GM18867 (cell line): Measurements from ENCODE around the gene PARP6.
"Not testable (repeated sequence)": the region's sequence is repeated elsewhere in the genome, so short reads cannot be mapped to it uniquely, and the experiment has no call there.

Source experiments
- ATAC-seq: cut with Tn5 transposase; IDR thresholded peaks from one replicate; pipeline ENCODE4 v1.9.1; 2021; ENCODE audit warnings: mild to moderate bottlenecking, moderate library complexity; ENCODE audit not compliant: unreplicated experiment

PARP6 gene

DNA sequence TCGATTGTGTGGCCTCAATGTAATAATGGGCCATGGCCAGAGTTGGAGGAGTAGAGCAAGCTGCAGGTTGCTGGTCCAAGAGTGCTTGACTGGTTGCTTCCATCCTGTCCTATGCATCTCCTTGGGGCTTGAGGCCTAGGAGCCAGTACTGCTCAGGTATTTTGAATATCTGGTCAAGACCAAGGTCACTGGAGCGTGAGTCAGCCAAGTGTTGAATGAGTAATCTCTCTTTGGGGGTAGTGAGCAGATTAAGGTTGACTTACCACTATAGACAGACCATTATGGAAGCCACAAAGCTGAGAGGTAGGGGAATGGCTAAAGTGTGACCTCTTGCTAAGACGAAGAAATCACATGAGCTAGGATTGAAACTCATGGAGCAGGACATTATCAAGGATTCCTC is 9.4 kb upstream of the PARP6 start:
- ATAC-seq: no peak

DNA sequence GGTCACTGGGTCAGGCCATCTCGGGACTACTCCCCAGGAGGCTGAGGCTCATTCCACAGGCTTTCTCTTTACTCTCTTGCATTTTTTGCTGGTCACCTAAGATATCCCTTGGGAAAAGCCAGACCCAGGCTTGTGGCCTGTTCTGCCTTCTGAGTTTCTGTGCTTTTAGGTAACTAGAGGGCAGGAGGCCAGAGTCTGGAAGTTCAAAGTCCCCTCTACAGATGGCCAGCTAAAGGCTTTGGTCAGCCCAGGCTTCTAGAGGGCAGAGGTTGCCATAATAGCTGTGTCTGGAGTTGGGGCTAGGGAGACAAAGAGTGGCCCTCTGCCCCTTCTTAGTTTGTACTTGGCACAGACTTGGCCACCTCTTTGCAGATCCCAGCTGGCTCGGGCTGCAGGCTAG is 8.4 kb upstream of the PARP6 start:
- ATAC-seq: no peak

DNA sequence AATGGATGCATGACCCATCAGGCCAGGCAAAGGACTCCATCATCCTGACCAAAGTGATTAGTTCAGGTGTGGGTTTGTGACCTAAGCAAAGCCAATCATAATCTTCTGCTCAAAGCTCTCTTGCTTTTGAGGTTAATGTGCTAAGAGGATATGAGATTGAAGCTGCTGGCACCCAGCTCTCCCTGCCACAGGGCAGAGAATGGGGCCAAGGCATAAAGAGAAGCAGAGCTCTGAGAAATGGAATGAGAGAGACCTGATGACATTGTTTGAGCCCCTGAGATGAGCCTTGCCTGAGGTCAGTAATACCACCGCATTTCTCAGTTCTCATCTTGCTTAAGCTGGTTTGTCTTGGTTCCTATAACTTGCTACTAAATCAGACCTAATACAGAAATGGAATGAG is 6.4 kb upstream of the PARP6 start:
- ATAC-seq: no peak

DNA sequence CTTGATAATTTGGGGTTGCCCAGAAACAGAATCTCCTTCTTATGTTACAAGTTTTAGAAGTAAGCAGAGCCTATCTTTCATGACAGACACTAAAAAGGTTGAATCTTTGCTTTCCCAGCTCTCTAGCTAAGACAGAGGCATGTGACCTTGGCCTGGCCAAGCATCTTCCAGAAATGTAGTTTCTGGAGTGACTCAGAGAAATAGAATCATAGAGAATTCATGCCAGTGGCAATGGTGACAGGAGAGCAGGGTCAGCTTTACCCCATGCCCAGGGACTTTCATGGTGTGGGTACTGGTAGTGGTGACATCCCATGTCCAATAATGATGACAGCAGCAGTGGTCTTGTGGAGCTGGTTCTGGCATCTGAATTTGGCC is 4.0 kb upstream of the PARP6 start:
- no peak for ATAC-seq

DNA sequence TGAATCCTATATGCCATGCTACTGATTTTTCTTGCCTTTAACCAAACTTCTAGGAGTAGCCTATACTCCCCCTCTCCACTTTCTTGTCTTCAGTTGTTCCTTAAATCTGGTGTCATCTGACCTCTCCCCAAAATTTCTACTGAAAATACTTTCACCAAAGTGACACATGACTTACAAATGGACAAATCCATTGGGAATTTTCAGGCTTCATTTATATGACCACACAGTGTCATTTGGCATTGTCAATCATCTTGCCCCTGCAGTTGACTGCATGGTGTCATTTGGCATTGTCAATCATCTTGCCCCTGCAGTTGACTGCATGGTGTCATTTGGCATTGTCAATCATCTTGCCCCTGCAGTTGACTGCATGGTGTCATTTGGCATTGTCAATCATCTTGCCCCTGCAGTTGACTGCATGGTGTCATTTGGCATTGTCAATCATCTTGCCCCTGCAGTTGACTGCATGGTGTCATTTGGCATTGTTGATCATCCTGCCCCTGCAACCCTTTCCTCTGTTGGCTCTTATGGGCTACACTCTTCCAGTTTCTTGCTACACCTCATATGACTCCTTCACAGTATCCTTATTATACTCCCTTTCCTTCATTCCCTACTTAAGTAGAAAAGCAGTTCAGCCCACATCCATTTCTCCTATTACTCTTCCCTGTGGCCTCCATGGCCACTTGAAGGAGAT is 3.4 kb upstream of the PARP6 start:
- not testable (repeated sequence) for ATAC-seq

DNA sequence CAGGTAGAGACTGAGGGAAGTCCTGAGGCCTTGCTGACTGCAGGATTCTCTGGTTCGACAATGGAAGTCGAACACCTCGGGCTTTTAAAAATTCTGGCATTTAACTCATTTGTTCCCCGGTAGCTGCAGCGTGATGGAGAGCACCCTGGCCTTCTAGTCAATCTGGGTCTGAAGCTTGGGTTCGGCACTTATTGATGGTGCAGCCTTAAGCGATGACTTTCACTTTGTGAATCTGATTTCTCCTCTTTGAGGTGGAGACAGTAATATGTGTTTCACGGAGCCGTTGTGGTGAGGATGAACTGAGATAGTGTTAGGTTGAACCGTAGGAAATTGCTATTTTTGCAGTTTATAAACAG is 621 bp upstream of the PARP6 start:
- ATAC-seq: no peak

DNA sequence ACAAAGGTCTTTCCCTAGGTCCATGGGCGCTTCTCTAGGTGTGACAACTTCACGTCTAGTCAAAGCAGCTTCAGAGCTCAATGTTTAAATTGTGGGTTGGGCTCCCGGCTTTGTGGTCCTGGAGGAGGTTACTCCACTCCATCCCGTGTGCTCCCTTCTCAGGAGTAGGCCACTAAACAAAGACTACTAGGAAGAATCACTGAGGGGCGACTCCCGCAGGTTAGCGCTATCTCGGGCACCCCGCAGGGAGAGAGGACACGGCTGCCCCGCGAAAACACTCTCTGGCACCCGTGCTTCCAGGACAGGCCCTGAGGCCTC is 500 bp downstream of the PARP6 start:
- ATAC-seq: no peak

DNA sequence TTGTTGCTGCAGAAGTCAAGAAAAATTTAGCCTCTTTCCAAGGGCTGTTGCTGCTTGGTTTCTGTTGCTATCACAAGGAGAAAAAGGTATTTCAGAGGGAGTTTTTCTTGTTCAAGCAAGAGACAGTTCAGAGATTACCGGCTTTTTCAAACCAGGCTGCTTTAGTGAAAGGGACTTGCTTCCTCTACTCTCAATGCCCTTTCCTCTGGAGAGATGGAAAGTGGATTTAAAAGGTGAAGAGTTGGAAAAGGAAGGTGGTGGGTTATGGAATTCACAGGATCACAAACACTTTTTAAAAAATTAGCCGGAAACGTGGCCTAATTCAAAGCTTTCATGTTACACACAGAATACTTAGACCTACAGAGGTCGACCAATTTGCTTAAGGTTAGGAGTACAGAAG is 1.1 kb downstream of the PARP6 start:
- ATAC-seq: no peak

DNA sequence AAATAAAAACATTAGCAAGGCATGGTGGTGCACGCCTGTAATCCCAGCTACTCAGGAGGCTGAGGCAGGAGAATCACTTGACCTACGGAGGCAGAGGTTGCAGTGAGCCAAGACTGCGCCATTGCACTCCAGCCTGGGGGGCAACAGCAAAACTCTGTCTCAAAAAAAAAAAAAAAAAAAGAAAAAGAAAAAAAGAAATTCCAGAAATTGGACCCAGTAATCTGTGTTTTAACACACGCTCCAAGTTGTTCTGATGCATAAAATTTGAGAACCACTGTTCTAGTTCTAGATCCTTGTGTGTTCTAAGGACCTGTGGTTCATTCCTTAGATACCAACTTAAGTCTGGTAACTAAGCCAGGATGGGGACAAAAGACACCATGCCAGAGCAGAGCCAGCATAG is 2.6 kb downstream of the PARP6 start:
- ATAC-seq: no peak

DNA sequence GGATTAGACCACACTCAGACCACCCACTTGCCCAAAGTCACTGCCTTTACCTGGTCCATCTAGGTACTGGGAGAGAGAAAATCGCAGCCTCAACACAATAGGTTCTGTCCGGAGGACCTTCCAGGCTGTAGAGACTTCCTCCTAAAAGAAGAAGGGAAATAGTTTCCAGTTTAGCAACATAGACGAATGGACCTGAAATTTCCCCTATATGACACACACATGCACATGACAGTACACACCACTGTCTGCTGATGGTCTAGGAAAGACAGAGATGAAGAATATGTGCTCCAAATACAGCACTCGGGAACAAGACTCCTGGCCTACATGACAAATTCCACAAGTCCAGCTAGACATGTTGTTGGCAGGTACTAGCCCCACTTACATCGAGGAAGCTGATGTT is 7.3 kb downstream of the PARP6 start:
- no peak for ATAC-seq

DNA sequence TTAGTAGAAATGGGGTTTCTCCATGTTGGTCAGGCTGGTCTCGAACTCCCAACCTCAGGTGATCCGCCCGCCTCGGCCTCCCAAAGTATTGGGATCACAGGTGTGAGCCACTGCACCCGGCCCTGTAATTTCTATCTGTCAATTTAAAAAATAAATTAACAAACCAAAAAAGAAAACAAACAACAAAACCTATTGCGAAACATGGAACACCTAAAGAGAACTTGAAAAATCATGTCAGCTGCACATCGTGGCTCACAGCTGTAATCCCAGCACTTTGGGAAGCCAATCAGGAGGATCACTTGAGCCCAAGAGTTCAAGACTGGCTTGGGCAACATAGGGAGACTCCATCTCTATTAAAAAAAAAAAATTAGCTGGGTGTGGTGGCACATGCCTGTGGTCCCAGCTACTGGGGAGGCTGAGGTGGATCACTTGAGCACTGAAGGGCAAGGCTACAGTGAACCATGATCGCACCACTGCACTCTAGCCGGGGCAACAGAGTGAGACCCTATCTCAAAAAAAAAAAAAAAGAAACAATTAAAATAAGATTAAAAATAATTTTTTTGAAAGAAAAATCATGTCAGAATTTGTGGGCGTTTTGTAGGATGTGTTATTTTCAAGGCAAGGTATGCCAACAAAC is 19.6 kb downstream of the PARP6 start:
- no peak for ATAC-seq

DNA sequence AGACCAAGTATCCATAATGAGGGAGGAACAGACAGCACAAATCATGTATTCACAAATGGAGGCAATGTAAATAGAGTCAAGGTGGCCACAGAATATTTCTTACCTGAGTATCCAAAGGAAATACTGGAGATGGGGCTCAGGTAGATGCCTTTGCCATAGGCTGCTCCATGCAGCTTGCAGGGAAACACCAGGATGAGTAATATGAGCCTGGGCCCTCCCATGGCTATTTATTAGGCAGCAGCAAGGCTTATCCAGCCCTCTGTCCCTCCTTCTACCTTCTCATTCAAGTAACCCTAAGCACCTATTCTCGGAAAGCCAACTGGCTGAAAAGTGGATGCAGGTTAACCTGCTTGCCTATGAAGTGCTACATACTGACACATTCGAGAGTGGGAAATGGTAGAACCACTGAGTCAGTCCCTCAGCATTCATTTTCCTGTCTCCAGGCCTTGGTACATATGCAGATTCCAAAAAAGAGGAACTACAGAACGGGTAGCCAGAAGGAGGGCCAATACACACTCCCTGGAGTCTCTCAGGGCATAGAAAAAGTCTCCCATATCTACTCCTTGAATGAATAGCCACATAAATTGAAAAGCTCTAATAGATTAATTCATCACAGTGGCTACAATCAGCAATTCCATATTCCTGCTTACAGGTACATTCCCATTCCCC is 23.1 kb downstream of the PARP6 start:
- no peak for ATAC-seq

DNA sequence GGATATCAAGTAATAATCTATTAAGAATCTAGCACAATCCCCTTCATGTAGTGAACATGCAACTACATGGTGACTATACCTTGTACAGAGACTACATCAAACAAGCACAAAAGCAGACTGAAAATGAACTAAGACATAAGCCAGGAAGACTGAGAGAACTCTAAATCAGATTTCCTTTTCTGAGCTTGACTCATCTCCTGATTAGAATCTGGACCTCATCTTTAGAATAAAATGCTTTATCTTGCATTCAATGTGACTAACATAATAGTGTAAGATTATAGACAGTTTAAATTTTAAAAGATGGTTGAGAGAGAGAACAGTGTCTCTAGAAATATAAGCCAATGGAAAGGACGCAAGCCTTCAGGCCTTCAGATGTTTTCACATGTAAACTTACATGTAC is 23.8 kb downstream of the PARP6 start:
- ATAC-seq: no peak

DNA sequence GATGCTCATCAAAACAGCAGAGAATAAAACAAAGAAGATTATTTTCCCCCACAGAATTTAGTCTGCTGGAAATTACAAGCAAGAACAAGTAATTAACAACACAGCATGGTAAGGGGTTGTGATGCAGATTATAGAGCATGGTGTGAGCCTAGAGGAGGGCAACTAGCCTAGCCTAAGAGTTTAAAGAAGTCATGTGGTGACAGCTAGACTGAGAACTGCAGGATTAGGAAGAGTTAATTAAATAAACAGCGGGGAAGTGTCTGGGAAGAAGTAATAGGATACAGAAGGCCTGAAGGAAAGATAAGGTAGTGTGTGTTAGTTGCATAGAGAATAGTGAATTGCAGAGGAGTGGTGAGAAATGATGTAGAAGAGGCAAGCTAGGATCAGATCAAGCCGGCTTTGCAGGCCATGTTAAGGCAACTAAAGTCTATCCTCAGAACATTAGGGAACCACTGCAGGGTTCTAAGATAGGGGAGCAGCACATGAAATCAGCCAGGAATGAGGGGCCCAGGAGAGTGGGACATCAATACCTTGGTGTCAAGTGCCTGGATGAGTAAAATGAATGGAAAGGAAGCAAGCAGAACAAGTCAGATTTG is 29.5 kb downstream of the PARP6 start:
- ATAC-seq: no peak

DNA sequence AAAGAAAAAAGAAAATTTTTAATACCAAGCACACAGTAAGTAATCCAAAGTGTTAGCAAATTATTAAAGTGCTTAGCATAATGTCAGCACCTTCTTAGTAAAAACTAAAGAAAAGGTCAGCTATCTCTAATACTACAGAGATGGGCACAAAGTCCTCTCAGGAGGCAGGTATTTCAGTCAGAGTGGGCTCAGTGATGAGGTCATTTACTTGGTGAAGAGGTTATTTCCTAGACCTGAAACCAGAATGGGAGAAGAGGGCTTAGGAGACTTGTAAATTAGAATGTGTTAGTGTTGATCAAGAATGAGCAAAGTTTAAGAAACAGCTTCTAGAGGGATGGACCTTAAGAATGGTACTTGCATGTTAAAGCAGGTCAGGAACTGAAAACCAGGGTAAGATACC is 32.7 kb downstream of the PARP6 start:
- no peak for ATAC-seq

DNA sequence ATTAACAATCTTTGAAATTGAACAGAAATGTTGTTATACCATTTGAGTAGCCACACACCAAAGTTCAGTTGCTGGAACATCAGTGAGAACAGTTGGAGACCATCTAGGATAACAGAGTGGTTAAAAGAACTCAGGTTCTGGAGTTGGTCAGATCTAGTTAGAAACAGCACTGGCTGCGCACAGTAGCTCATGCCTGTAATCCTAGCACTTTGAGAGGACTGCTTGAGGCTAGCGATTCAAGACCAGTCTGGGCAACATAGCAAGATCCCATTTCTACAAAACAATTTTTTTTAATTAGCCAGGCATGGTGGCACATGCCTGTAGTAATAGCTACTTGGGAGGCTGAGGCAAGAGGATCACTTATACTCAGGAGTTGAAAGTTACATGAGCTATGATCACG is 33.8 kb downstream of the PARP6 start:
- no peak for ATAC-seq

DNA sequence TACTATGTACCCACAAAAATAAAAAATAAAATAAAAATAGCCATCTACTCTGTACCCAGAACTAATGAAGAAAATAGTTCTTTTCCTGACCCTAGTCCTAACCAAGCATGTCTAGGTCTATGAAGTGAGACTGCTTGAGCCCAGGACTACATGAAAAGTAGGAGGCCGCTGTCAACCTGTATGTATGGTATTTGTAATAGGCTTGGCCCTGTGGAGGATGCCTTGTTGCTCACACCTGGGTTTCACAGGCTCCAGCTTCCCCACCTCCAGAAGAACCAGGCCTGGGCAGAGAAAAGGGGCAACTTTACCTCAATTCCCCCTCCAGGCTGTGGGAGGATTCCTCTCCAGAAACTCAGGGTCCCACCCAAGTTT is 34.5 kb downstream of the PARP6 start:
- no peak for ATAC-seq

DNA sequence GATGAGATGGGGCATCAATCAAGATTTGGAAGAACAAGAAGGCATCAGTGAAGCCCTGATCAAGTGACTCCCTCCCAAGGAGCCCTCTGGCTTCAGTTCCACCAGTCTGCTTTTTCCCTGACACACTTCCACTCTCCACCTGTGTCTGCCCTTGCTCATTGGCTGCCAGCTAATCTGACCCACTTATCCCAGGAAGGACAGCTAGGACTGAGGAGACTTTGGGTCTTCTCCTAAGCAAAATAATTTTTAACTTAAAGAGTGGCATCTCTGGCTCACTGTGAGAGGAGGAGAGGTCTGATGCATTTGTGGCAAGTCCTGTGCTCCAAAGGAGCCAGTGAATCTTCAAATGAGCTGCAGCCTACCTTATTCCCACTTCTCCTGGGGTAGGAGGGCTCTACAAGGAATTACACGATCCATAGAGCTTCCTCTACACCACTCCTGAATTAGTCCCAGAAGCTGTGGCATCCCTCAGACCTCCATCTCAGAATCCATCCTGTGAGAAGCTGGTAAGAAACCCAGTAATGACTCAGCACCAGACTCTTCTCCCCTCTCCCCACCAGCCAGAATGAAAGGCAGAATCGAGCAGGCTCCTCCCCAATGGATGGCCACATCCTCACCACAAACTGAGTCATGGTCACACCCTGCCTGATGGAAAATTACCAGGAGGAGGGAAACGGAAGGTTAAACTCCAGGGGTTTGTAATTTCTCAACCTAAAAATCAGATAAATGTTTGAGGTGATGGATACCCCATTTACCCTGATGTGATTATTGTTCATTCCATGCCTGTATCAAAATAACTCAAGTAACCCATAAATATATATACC is 35.1 kb downstream of the PARP6 start:
- ATAC-seq: peak; percentile 46

DNA sequence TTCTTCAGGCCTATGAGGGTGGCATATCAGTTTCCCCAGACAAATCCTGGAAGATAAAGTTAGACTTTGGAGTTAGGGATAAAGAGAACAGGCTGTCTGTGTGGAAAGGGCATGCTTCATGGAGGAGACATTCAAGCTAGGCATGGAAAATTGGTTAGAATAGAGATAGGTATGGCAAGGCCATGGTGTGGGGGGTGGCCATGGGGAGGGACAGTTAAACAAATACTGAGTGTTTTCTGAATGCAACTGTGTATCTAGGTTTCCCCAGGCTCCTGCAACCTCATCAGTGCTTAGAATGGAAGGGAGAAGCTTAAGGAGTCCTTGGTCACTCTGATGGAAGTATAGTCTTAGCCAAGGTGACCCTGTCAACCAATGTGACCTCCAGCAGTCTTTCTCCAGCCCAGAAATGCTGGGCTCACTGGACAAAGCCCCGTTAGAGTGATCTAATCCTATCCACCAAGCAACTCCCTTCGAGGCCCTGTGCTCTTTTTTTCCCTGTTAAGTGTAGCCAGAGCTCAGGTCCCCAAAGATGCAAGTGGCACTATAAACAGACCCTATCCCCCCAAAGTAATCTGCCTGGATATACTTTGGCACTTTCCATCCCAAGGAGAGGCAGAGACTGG is 35.9 kb downstream of the PARP6 start:
- ATAC-seq: no peak

DNA sequence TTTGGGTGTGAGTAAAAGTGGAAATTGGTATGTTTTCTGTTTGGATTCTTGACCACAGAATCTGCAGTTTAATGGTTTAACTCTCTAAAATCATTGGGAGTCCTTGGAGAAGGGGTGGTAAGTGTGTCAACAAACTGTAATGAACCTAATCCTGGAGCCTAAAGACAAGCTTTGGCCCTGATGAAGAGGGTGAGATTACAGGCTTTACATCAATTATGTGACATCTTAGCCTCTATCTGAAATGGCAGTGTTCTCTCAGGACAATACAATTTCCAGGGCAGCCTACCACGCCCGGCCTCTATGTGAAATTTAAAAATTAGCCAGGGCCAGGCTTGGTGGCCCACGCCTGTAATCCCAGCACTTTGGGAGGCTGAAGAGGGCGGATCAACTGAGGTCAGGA is 37.1 kb downstream of the PARP6 start:
- no peak for ATAC-seq

DNA sequence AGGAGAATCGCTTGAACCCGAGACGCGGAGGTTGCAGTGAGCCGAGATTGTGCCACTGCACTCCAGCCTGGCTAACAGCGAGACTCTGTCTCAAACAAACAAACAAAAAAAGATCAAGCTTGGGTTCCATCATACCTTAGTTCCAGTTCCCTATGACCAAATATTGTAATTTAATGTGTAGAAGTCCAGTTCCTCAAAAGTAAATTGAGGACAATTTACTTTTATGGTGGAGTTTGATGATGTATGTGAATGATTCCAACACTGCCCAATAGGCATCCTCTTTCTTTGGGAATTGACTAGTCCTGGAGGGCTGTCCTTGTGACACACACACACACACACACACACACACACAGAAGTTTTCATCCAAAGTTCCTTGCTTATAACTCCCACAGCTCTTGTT is 38.6 kb downstream of the PARP6 start:
- no peak for ATAC-seq
